Keratinocyte (primary cell): Measurements from ENCODE around the gene OR2W1. TPM values are rescaled to one million over a fixed set of nuclear protein-coding genes. Genes with fewer than 3 reads are reported as not detected.

Experiments
- DNase-seq: peaks from one replicate; pipeline ENCODE4 v3.0.0-alpha.2; 2011; ENCODE audit warnings: low read depth, missing footprints, low spot score
- FAIRE-seq: peaks from 2 replicates; lab custom pipeline; 2011; peaks lifted over from hg19 to GRCh38; lab: Jason Lieb, UNC
- H2AFZ ChIP-seq: 2 replicates; pipeline ENCODE4 v1.6.0; 2012; ENCODE audit warnings: low read length, control low read depth, inconsistent platforms; ENCODE audit not compliant: control insufficient read depth
- H3K27ac ChIP-seq: 2 replicates; pipeline ENCODE4 v1.5.1; 2011; ENCODE audit warnings: low read length; ENCODE audit not compliant: control insufficient read depth, insufficient read depth
- H3K27me3 ChIP-seq: 3 replicates; pipeline ENCODE4 v1.6.0; 2011; ENCODE audit warnings: low read length; ENCODE audit not compliant: control insufficient read depth, insufficient read depth; ENCODE audit errors: extremely low read depth
- H3K36me3 ChIP-seq, 2 experiments: 2 replicates in 1 of 2; 3 replicates in 1 of 2; pipeline ENCODE4 v1.5.1; 2011; ENCODE audit warnings: low read length in 2 of 2, mild to moderate bottlenecking in 1 of 2; ENCODE audit not compliant: control insufficient read depth in 2 of 2, insufficient read depth in 2 of 2; ENCODE audit errors: extremely low read depth in 1 of 2
- H3K4me1 ChIP-seq: 3 replicates; pipeline ENCODE4 v1.5.1; 2011; ENCODE audit warnings: low read length; ENCODE audit not compliant: control insufficient read depth, insufficient read depth; ENCODE audit errors: extremely low read depth
- H3K4me2 ChIP-seq: 3 replicates; pipeline ENCODE4 v1.6.0; 2011; ENCODE audit warnings: low read depth, low read length; ENCODE audit not compliant: control insufficient read depth, insufficient read depth; ENCODE audit errors: extremely low read depth
- H3K4me3 ChIP-seq, 3 experiments: fragments of 200-600 bp in 1 of 3; sonication (generic) in 1 of 3; 2 replicates in 2 of 3; 3 replicates in 1 of 3; pipeline ENCODE4 v1.5.1; 2011 to 2016; ENCODE audit warnings: low read length in 3 of 3, mild to moderate bottlenecking in 3 of 3, control low read depth in 2 of 3, inconsistent platforms in 1 of 3, low read depth in 1 of 3, mixed read lengths in 1 of 3, mixed run types in 1 of 3, moderate library complexity in 1 of 3; ENCODE audit not compliant: control insufficient read depth in 2 of 3, insufficient read depth in 2 of 3; ENCODE audit errors: extremely low read depth in 1 of 3
- H3K79me2 ChIP-seq: 2 replicates; pipeline ENCODE4 v1.6.0; 2012; ENCODE audit warnings: low read length; ENCODE audit not compliant: control insufficient read depth, insufficient read depth
- H3K9ac ChIP-seq: 3 replicates; pipeline ENCODE4 v1.6.0; 2011; ENCODE audit warnings: low read length; ENCODE audit not compliant: control insufficient read depth, insufficient read depth; ENCODE audit errors: extremely low read depth
- H3K9me1 ChIP-seq: 3 replicates; pipeline ENCODE4 v1.6.0; 2011; ENCODE audit warnings: low read length; ENCODE audit not compliant: control insufficient read depth, insufficient read depth; ENCODE audit errors: extremely low read depth
- H3K9me3 ChIP-seq: 2 replicates; pipeline ENCODE4 v1.5.1; 2012; ENCODE audit warnings: low read depth, low read length; ENCODE audit not compliant: control insufficient read depth
- H4K20me1 ChIP-seq: 3 replicates; pipeline ENCODE4 v1.6.0; 2011; ENCODE audit warnings: low read length; ENCODE audit not compliant: control insufficient read depth, insufficient read depth; ENCODE audit errors: extremely low read depth
- CTCF ChIP-seq, 3 experiments: IDR thresholded peaks in 1 of 3; conservative IDR thresholded peaks in 1 of 3; optimal IDR thresholded peaks in 1 of 3; 2 replicates in 2 of 3; 3 replicates in 1 of 3; pipeline versions ENCODE3 to v1.5.1; 2011; ENCODE audit warnings: low read length in 3 of 3, mild to moderate bottlenecking in 3 of 3, moderate library complexity in 2 of 3, control low read depth in 1 of 3, inconsistent platforms in 1 of 3; ENCODE audit not compliant: insufficient read depth in 2 of 3; ENCODE audit errors: extremely low read depth in 1 of 3
- EZH2 ChIP-seq: IDR thresholded peaks from one replicate; pipeline ENCODE4 v1.6.1; 2012; ENCODE audit warnings: inconsistent platforms, mild to moderate bottlenecking, low read length, moderate library complexity
- dilution Hi-C: fragments of 300-500 bp; cut with MboI; formaldehyde crosslinking; loops from one replicate; pipeline ENCODE4 v1.7.0; 2020; ENCODE audit warnings: low sequenced_read_pairs; ENCODE audit not compliant: extremely low pct_ligation_motif_present
- polyA plus RNA-seq, 5 experiments: library from polyadenylated mRNA; depleted of rRNA in 3 of 5; stranded (reverse) in 3 of 5; stranded (forward) in 1 of 5; unstranded in 1 of 5; fragments of >200 nt; gene quantifications; 1 replicate in 1 of 5; 2 replicates in 3 of 5; 3 replicates in 1 of 5; pipeline versions ENCODE4 v1.2.1 to v1.2.3, GENCODE V29; 2011 to 2012; ENCODE audit warnings: missing spikeins in 2 of 5, low read depth in 1 of 5, low replicate concordance in 1 of 5

The OR2W1 gene
- polyA plus RNA-seq, 1 donor (not counting 4 experiments of a cell fraction or from before 2014, with no cell fraction given), result not detected

GRCh38 chr6:29019629-29020028, 25.3 kb downstream of the OR2W1 start:
- no peaks in the 10 kb centered on the region for H3K27me3 ChIP-seq
- no peaks in the 10 kb centered on the region for H3K36me3 ChIP-seq
- H4K20me1 ChIP-seq, result no peaks in the 10 kb centered on the region
- H3K4me3 ChIP-seq, result no peak overlapping the region
- TF ChIP-seq CTCF (optimal IDR thresholded peaks at IDR 0.05 in 1 of 3, IDR thresholded peaks at IDR 0.05 in 1 of 3, conservative IDR thresholded peaks at IDR 0.05 in 1 of 3; ENCODE audit: extremely low read depth in 1 of 3, insufficient read depth in 2 of 3, low read length in 3 of 3) (no peak), EZH2 (no peak)
- dilution Hi-C loops, result no loop called here
- peaks cover 8% of the 10 kb centered on the region for H3K4me1 ChIP-seq
- FAIRE-seq (no peak), DNase-seq (no peak)
- no peaks in the 10 kb centered on the region for H3K79me2 ChIP-seq
- no peaks in the 10 kb centered on the region for H3K9me1 ChIP-seq
- no peak overlapping the region for H3K4me2 ChIP-seq
- H3K9me3 ChIP-seq, result no peaks in the 10 kb centered on the region
- no peak overlapping the region for H2AFZ ChIP-seq
- H3K27ac ChIP-seq, result no peak overlapping the region
- H3K9ac ChIP-seq, result no peak overlapping the region

GRCh38 chr6:29017428-29017802, 27.6 kb downstream of the OR2W1 start:
- Histone ChIP-seq H2AFZ (no peak overlapping the region), H3K9me3 (no peaks in the 10 kb centered on the region), H3K4me1 (peaks cover 8% of the 10 kb centered on the region), H3K4me3 (peak overlapping the region in 1 of 3 experiments; percentile 91), H3K9me1 (no peaks in the 10 kb centered on the region), H3K27me3 (no peaks in the 10 kb centered on the region), H3K9ac (no peak overlapping the region), H3K79me2 (no peaks in the 10 kb centered on the region), H3K27ac (no peak overlapping the region), H4K20me1 (no peaks in the 10 kb centered on the region), H3K36me3 (no peaks in the 10 kb centered on the region), H3K4me2 (peak overlapping the region; percentile 99)
- DNase-seq (no peak), FAIRE-seq (no peak)
- dilution Hi-C loops, result no loop called here
- TF ChIP-seq EZH2 (no peak), CTCF (optimal IDR thresholded peaks at IDR 0.05 in 1 of 3, IDR thresholded peaks at IDR 0.05 in 1 of 3, conservative IDR thresholded peaks at IDR 0.05 in 1 of 3; ENCODE audit: extremely low read depth in 1 of 3, insufficient read depth in 2 of 3, low read length in 3 of 3) (no peak)
